GM12878 (cell line): ENCODE results near the gene IER5L. TPM values are rescaled to one million over a fixed set of nuclear protein-coding genes. Genes with fewer than 3 reads are reported as not detected.

ENCODE experiments used
- polyA plus RNA-seq, 11 experiments: library from polyadenylated mRNA; depleted of rRNA in 4 of 11; unstranded in 6 of 11; stranded (reverse) in 5 of 11; fragments of >200 nt; fragmentation: Nextera tagmentation in 4 of 11; fragmentation: Illumina TruSeq in 1 of 11; extraction: Ambion mirVana in 4 of 11; extraction: Trizol in 1 of 11; gene quantifications; 1 replicate in 1 of 11; 2 replicates in 10 of 11; pipeline versions ENCODE4 v1.2.1 to v1.2.3, GENCODE V29; 2011 to 2016; ENCODE audit warnings: inconsistent platforms in 2 of 11, missing spikeins in 2 of 11, low read depth in 1 of 11
- total RNA-seq, 4 experiments: library from RNA; depleted of rRNA in 3 of 4; stranded (reverse); fragments of >200 nt in 3 of 4; fragmentation: Illumina TruSeq in 1 of 4; extraction: Trizol in 1 of 4; gene quantifications; 2 replicates each; pipeline versions ENCODE4 v1.2.1 to v1.2.3, GENCODE V29; 2013 to 2021

IER5L gene
- total and polyA plus RNA-seq, 10 of the 15 experiments (the other 5 are each of a cell fraction or from before 2014, with no cell fraction given), result 0.04 to 1.4 (median 0.17) TPM

Other genes starting within 250 kb of the IER5L start
- gene DOLK, start 230.7 kb downstream of the IER5L start, total RNA-seq (2014; rRNA removed), result 15.7 and 16.9 TPM in 2 replicates
- gene DOLK, start 230.7 kb downstream of the IER5L start, total RNA-seq (2014; rRNA removed; fragmentation: Illumina TruSeq; extraction: Trizol), result 6.8 and 7.1 TPM in 2 replicates
- gene DOLK, start 230.7 kb downstream of the IER5L start, total RNA-seq (2021), result 9.3 and 10.9 TPM in 2 replicates
- gene DOLK, start 230.7 kb downstream of the IER5L start, polyA plus RNA-seq (2011; rRNA removed), result 3.5 and 6.4 TPM in 2 replicates
- gene DOLK, start 230.7 kb downstream of the IER5L start, polyA plus RNA-seq (2014; fragmentation: Illumina TruSeq; extraction: Trizol), result 8.4 and 9.0 TPM in 2 replicates
- 1 to 10 TPM; 1.9 to 3.2 TPM for gene DOLK, start 230.7 kb downstream of the IER5L start, polyA plus RNA-seq (2014; fragmentation: Nextera tagmentation; extraction: Ambion mirVana)
- gene DOLK, start 230.7 kb downstream of the IER5L start, polyA plus RNA-seq (2014; rRNA removed), result 9.3 and 10.4 TPM in 2 replicates
- gene DOLK, start 230.7 kb downstream of the IER5L start, polyA plus RNA-seq (2016; fragmentation: Nextera tagmentation; extraction: Ambion mirVana), result 10 to 100 TPM; 17.8 to 18.2 TPM
- gene NUP188, start 230.6 kb downstream of the IER5L start, total RNA-seq (2014; rRNA removed), result 43.9 and 48.1 TPM in 2 replicates
- 32.4 and 34.0 TPM in 2 replicates for gene NUP188, start 230.6 kb downstream of the IER5L start, total RNA-seq (2014; rRNA removed; fragmentation: Illumina TruSeq; extraction: Trizol)
- 61.3 and 71.5 TPM in 2 replicates for gene NUP188, start 230.6 kb downstream of the IER5L start, total RNA-seq (2021)
- gene NUP188, start 230.6 kb downstream of the IER5L start, polyA plus RNA-seq (2011; rRNA removed), result 32.1 and 52.3 TPM in 2 replicates
- gene NUP188, start 230.6 kb downstream of the IER5L start, polyA plus RNA-seq (2014; fragmentation: Illumina TruSeq; extraction: Trizol), result 41.0 and 47.3 TPM in 2 replicates
- 1 to 10 TPM; 1.4 to 3.5 TPM for gene NUP188, start 230.6 kb downstream of the IER5L start, polyA plus RNA-seq (2014; fragmentation: Nextera tagmentation; extraction: Ambion mirVana)
- 49.6 and 51.2 TPM in 2 replicates for gene NUP188, start 230.6 kb downstream of the IER5L start, polyA plus RNA-seq (2014; rRNA removed)
- 10 to 100 TPM; 72.9 to 73.7 TPM for gene NUP188, start 230.6 kb downstream of the IER5L start, polyA plus RNA-seq (2016; fragmentation: Nextera tagmentation; extraction: Ambion mirVana)
- gene SH3GLB2, start 149.9 kb downstream of the IER5L start, total RNA-seq (2014; rRNA removed), result 38.4 and 40.2 TPM in 2 replicates
- gene SH3GLB2, start 149.9 kb downstream of the IER5L start, total RNA-seq (2014; rRNA removed; fragmentation: Illumina TruSeq; extraction: Trizol), result 19.0 and 20.3 TPM in 2 replicates
- 57.8 and 59.9 TPM in 2 replicates for gene SH3GLB2, start 149.9 kb downstream of the IER5L start, total RNA-seq (2021)
- gene SH3GLB2, start 149.9 kb downstream of the IER5L start, polyA plus RNA-seq (2011; rRNA removed), result 17.4 and 34.8 TPM in 2 replicates
- gene SH3GLB2, start 149.9 kb downstream of the IER5L start, polyA plus RNA-seq (2014; fragmentation: Illumina TruSeq; extraction: Trizol), result 7.0 and 31.5 TPM in 2 replicates
- gene SH3GLB2, start 149.9 kb downstream of the IER5L start, polyA plus RNA-seq (2014; fragmentation: Nextera tagmentation; extraction: Ambion mirVana), result 1 to 10 TPM in 1 of 2 experiments, under 1 TPM in 1; 0.21 to 1.2 TPM
- gene SH3GLB2, start 149.9 kb downstream of the IER5L start, polyA plus RNA-seq (2014; rRNA removed), result 58.7 and 61.3 TPM in 2 replicates
- 10 to 100 TPM in 1 of 2 experiments, 1 to 10 TPM in 1; 5.5 to 30.1 TPM for gene SH3GLB2, start 149.9 kb downstream of the IER5L start, polyA plus RNA-seq (2016; fragmentation: Nextera tagmentation; extraction: Ambion mirVana)
- 15.5 and 15.8 TPM in 2 replicates for gene MIGA2, start 141.6 kb downstream of the IER5L start, total RNA-seq (2014; rRNA removed)
- gene MIGA2, start 141.6 kb downstream of the IER5L start, total RNA-seq (2014; rRNA removed; fragmentation: Illumina TruSeq; extraction: Trizol), result 7.9 and 8.1 TPM in 2 replicates
- gene MIGA2, start 141.6 kb downstream of the IER5L start, total RNA-seq (2021), result 27.8 and 31.0 TPM in 2 replicates
- 6.2 and 9.5 TPM in 2 replicates for gene MIGA2, start 141.6 kb downstream of the IER5L start, polyA plus RNA-seq (2011; rRNA removed)
- 1.5 and 6.7 TPM in 2 replicates for gene MIGA2, start 141.6 kb downstream of the IER5L start, polyA plus RNA-seq (2014; fragmentation: Illumina TruSeq; extraction: Trizol)
- gene MIGA2, start 141.6 kb downstream of the IER5L start, polyA plus RNA-seq (2014; fragmentation: Nextera tagmentation; extraction: Ambion mirVana), result under 1 TPM; 0.14 to 0.77 TPM
- 27.3 and 28.0 TPM in 2 replicates for gene MIGA2, start 141.6 kb downstream of the IER5L start, polyA plus RNA-seq (2014; rRNA removed)
- 10 to 100 TPM; 18.2 to 21.0 TPM for gene MIGA2, start 141.6 kb downstream of the IER5L start, polyA plus RNA-seq (2016; fragmentation: Nextera tagmentation; extraction: Ambion mirVana)
- gene DOLPP1, start 97.2 kb downstream of the IER5L start, total RNA-seq (2014; rRNA removed), result 12.6 and 13.0 TPM in 2 replicates
- 8.6 and 10.0 TPM in 2 replicates for gene DOLPP1, start 97.2 kb downstream of the IER5L start, total RNA-seq (2014; rRNA removed; fragmentation: Illumina TruSeq; extraction: Trizol)
- gene DOLPP1, start 97.2 kb downstream of the IER5L start, total RNA-seq (2021), result 15.2 TPM in 2 replicates
- gene DOLPP1, start 97.2 kb downstream of the IER5L start, polyA plus RNA-seq (2011; rRNA removed), result 8.0 and 13.2 TPM in 2 replicates
- 6.6 and 13.6 TPM in 2 replicates for gene DOLPP1, start 97.2 kb downstream of the IER5L start, polyA plus RNA-seq (2014; fragmentation: Illumina TruSeq; extraction: Trizol)
- 1 to 10 TPM in 1 of 2 experiments, under 1 TPM in 1; 0.76 to 3.5 TPM for gene DOLPP1, start 97.2 kb downstream of the IER5L start, polyA plus RNA-seq (2014; fragmentation: Nextera tagmentation; extraction: Ambion mirVana)
- gene DOLPP1, start 97.2 kb downstream of the IER5L start, polyA plus RNA-seq (2014; rRNA removed), result 17.4 and 19.9 TPM in 2 replicates
- gene DOLPP1, start 97.2 kb downstream of the IER5L start, polyA plus RNA-seq (2016; fragmentation: Nextera tagmentation; extraction: Ambion mirVana), result 10 to 100 TPM; 18.9 to 19.2 TPM
- gene CRAT, start 67.5 kb downstream of the IER5L start, total RNA-seq (2014; rRNA removed), result 2.0 TPM in 2 replicates
- 0.60 and 0.89 TPM in 2 replicates for gene CRAT, start 67.5 kb downstream of the IER5L start, total RNA-seq (2014; rRNA removed; fragmentation: Illumina TruSeq; extraction: Trizol)
- 2.9 and 3.4 TPM in 2 replicates for gene CRAT, start 67.5 kb downstream of the IER5L start, total RNA-seq (2021)
- gene CRAT, start 67.5 kb downstream of the IER5L start, polyA plus RNA-seq (2011; rRNA removed), result 0.32 and 0.61 TPM in 2 replicates
- gene CRAT, start 67.5 kb downstream of the IER5L start, polyA plus RNA-seq (2014; fragmentation: Illumina TruSeq; extraction: Trizol), result 0.79 and 1.5 TPM in 2 replicates
- gene CRAT, start 67.5 kb downstream of the IER5L start, polyA plus RNA-seq (2014; fragmentation: Nextera tagmentation; extraction: Ambion mirVana), result under 1 TPM; 0.10 to 0.47 TPM
- gene CRAT, start 67.5 kb downstream of the IER5L start, polyA plus RNA-seq (2014; rRNA removed), result 2.0 and 2.7 TPM in 2 replicates
- 1 to 10 TPM; 3.2 to 3.4 TPM for gene CRAT, start 67.5 kb downstream of the IER5L start, polyA plus RNA-seq (2016; fragmentation: Nextera tagmentation; extraction: Ambion mirVana)
- gene PTPA, start 66.8 kb downstream of the IER5L start, total RNA-seq (2014; rRNA removed), result 86.2 and 91.7 TPM in 2 replicates
- 42.9 and 45.6 TPM in 2 replicates for gene PTPA, start 66.8 kb downstream of the IER5L start, total RNA-seq (2014; rRNA removed; fragmentation: Illumina TruSeq; extraction: Trizol)
- gene PTPA, start 66.8 kb downstream of the IER5L start, total RNA-seq (2021), result 91.3 and 100 TPM in 2 replicates
- 90.9 and 111 TPM in 2 replicates for gene PTPA, start 66.8 kb downstream of the IER5L start, polyA plus RNA-seq (2011; rRNA removed)
- 56.2 and 61.6 TPM in 2 replicates for gene PTPA, start 66.8 kb downstream of the IER5L start, polyA plus RNA-seq (2014; fragmentation: Illumina TruSeq; extraction: Trizol)
- gene PTPA, start 66.8 kb downstream of the IER5L start, polyA plus RNA-seq (2014; fragmentation: Nextera tagmentation; extraction: Ambion mirVana), result 1 to 10 TPM; 1.6 to 3.2 TPM
- gene PTPA, start 66.8 kb downstream of the IER5L start, polyA plus RNA-seq (2014; rRNA removed), result 69.6 and 81.5 TPM in 2 replicates
- gene PTPA, start 66.8 kb downstream of the IER5L start, polyA plus RNA-seq (2016; fragmentation: Nextera tagmentation; extraction: Ambion mirVana), result 10 to 100 TPM; 48.3 to 54.0 TPM